Fibroblast of mammary gland (primary cell): ENCODE results near the gene PRODH2.

Experiments used
- DNase-seq: peaks from one replicate; pipeline ENCODE4 v3.0.0-alpha.2; 2010; ENCODE audit warnings: low read depth
- H3K4me3 ChIP-seq: 2 replicates; pipeline ENCODE4 v1.5.1; 2011; ENCODE audit warnings: low read depth, mild to moderate bottlenecking, low read length, moderate library complexity; ENCODE audit not compliant: control insufficient read depth
- TF ChIP-seq, protein P1 (sequence below): conservative IDR thresholded peaks from 2 replicates; pipeline ENCODE4 v1.5.1; 2011; ENCODE audit warnings: low read depth, low read length, inconsistent platforms; ENCODE audit not compliant: control insufficient read depth, insufficient read depth

The PRODH2 gene

DNA sequence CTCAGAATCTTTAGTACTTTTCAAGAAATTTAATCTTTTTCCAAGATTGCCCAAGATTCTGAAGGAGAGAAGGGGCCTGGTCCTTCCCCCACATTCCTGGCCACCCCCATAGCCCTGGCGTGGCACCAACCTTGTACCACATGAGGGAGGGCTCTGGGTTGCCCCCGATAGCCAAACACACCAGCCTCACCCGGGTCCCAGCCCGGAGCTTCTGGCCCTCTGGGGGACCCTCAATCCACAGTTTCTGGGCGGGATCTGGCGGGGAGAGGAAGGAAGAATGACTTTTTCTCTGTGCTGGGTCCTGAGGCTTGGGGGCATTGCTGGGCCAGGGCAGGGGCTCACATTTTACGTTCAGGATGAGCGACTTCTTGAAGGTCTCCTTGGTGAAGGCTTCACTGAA lies 35.3 kb upstream of the PRODH2 start:
- TF ChIP-seq, protein P1, sequence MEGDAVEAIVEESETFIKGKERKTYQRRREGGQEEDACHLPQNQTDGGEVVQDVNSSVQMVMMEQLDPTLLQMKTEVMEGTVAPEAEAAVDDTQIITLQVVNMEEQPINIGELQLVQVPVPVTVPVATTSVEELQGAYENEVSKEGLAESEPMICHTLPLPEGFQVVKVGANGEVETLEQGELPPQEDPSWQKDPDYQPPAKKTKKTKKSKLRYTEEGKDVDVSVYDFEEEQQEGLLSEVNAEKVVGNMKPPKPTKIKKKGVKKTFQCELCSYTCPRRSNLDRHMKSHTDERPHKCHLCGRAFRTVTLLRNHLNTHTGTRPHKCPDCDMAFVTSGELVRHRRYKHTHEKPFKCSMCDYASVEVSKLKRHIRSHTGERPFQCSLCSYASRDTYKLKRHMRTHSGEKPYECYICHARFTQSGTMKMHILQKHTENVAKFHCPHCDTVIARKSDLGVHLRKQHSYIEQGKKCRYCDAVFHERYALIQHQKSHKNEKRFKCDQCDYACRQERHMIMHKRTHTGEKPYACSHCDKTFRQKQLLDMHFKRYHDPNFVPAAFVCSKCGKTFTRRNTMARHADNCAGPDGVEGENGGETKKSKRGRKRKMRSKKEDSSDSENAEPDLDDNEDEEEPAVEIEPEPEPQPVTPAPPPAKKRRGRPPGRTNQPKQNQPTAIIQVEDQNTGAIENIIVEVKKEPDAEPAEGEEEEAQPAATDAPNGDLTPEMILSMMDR = no peak
- no peak for DNase-seq
- no peak overlapping the region for H3K4me3 ChIP-seq

- TF ChIP-seq, protein P1 = no peak
- DNase-seq = no peak
- no peak overlapping the region for H3K4me3 ChIP-seq
Observed at GRCh38 chr19:35846038-35846668, 33.5 kb upstream of the PRODH2 start.

DNA sequence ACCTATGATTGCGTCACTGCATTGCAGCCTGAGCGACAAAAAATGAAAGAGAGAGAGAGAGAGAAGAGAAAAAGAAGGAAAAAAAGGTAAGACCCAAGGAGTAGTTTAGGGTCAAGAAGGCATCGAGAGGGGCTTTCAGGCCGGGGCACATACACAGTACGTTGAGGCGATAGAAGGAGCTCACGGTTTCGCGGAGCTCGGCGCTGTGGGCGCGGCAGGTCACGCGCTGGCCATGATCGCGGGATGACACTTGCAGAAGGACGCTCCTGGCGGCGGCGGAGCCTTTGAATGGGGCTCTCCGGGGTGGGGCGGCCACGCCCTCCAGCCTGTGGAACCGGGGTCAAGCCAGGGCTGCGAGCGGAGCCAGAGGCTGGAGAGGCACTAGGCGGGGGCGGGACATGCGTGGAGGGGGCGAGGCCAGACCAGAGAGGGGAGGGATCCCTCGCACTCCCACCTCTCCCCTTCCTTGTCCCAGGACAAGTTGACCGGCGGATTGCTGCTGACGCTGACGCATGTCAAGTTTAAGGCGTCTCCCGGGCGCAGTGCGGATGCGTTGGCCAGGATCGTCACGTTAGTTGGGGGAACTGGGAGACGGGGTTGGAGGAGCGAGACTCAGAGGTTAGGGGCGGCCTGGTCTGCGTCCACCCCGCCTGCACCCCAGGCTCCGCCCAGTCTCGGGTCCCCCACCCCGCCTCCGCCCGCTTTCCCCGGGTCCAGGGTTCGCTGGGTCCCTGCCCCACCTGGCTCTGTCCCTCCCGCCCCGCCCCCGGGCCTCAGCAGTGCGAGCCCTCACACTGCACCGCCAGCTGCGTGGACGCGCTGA lies 32.8 kb upstream of the PRODH2 start:
- no peak overlapping the region for H3K4me3 ChIP-seq
- DNase-seq = peak; percentile 28

DNA sequence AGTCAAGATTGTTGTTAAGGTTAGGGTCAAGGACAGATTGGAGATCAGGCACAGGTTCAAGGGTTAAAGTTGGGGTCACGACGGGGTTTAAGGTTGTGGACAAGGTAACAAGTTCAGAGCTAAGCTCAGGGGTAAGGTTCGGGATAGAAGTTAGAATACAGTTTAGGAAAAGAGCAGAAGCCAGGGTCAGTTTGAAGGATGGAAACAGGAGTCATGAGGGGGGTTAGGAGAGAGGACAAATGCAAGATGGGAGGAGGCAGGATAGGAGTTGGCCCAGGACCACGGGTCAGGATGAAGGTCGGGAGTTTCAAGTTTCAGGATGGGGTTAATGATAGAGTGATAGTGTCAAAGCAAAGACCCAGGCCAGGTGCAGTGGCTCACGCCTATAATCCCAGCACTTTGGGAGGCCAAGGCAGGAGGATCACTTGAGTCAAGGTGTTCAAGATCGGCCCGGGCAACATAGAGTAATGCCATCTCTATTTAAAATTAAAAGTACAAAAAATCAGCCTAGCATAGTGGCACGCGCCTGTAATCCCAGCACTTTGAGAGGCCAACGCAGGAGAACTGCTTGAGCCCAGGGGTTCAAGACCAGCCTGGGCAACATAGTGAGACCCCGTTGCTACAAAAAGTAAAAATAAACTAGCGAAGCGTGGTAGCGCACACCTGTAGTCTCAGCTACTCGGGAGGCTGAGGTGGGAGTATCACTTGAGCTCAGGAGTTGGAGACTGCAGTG lies 32.0 kb upstream of the PRODH2 start:
- TF ChIP-seq, protein P1 = no peak
- no peak overlapping the region for H3K4me3 ChIP-seq

More for the DNA sequence above, 32.8 kb upstream of the PRODH2 start:
- TF ChIP-seq, protein P1 = no peak

GRCh38 chr19:35843676-35844481 lies 31.2 kb upstream of the PRODH2 start:
- TF ChIP-seq, protein P1 = no peak
- H3K4me3 ChIP-seq = no peak overlapping the region
- peak; percentile 15 for DNase-seq

More for the DNA sequence above, 32.0 kb upstream of the PRODH2 start:
- DNase-seq = no peak
